Measurements from ENCODE around the gene CDR2.

DNA sequence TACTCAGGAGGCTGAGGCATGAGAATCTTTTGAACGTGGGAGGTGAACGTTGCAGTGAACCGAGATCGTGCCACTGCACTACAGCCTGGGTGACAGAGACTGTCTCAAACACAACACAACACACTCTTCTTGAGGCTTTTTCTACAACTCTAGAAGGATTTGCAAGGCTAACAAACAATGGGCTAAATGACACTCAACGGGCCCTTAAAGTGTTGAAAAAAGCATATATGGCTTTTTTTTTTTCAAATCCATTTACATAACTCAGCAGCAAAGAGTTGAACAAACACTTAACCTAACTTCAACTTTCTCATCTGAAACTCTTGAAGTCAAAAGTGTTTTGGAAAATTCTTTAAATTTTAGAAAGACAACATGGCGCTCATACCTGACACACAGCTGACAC lies 22.3 kb downstream of the CDR2 start:
- no peak for TF ChIP-seq FOXP2 (optimal IDR thresholded peaks at IDR 0.05; ENCODE audit: control extremely low read depth, extremely low read length, insufficient read depth)
- TF ChIP-seq POLR2AphosphoS5 (IDR thresholded peaks at IDR 0.05; ENCODE audit: borderline replicate concordance, low read depth, low read length), result no peak
- no peak for TF ChIP-seq EZH2 (IDR thresholded peaks at IDR 0.05)

All from SK-N-MC (cell line).